Activated naive CD4-positive, alpha-beta T cell treated with anti-CD3 and anti-CD28 coated beads for 36 hours (primary cell): ENCODE measurements around the gene EHBP1. TPM values are rescaled to one million over a fixed set of nuclear protein-coding genes. Genes with fewer than 3 reads are reported as not detected.
A peak's percentile ranks its signal among the peaks of the same experiment; 100 is the strongest.

ENCODE experiments used
- CTCF ChIA-PET: fragments of 350-600 bp; sonication (Branson Sonifier 250); formaldehyde crosslinking; loops from one replicate; lab custom pipeline; 2021; ENCODE audit warnings: antibody characterized with exemption; lab: Charles Lee
- DNase-seq: peaks from one replicate; pipeline ENCODE4 v3.0.0-alpha.2; 2020
- H3K27ac Mint-ChIP-seq: one replicate; pipeline ENCODE4 v1.8.0; 2021; ENCODE audit warnings: mild to moderate bottlenecking, mixed read lengths
- H3K27me3 Mint-ChIP-seq: one replicate; pipeline ENCODE4 v1.8.0; 2021; ENCODE audit warnings: low read depth, mixed read lengths
- H3K36me3 Mint-ChIP-seq: one replicate; pipeline ENCODE4 v1.8.0; 2021; ENCODE audit warnings: low read depth, mixed read lengths
- H3K4me1 Mint-ChIP-seq: one replicate; pipeline ENCODE4 v1.8.0; 2021; ENCODE audit warnings: low read depth, mixed read lengths
- H3K4me3 Mint-ChIP-seq: one replicate; pipeline ENCODE4 v1.8.0; 2021; ENCODE audit warnings: mild to moderate bottlenecking, moderate library complexity, mixed read lengths
- H3K9me3 Mint-ChIP-seq: one replicate; pipeline ENCODE4 v1.8.0; 2021; ENCODE audit warnings: mixed read lengths
- intact Hi-C: fragments of 100-400 bp; cut with micrococcal nuclease; formaldehyde crosslinking; loops from one replicate; pipeline ENCODE4 v1.15.1; 2023
- total RNA-seq, 2 experiments: library from RNA; stranded (reverse); gene quantifications; one replicate each; pipeline ENCODE4 v1.2.3, GENCODE V29; 2021

The EHBP1 gene
- total RNA-seq, 2 experiments from 2014 or later: 17.4 to 17.5 TPM

- no peaks in the 10 kb centered on the region for H3K9me3 Mint-ChIP-seq
- peaks cover 5% of the 10 kb centered on the region for H3K36me3 Mint-ChIP-seq
- peaks cover 61% of the 10 kb centered on the region for H3K4me1 Mint-ChIP-seq
- peak; percentile 55 for DNase-seq
- CTCF ChIA-PET: no interaction called here
- intact Hi-C loops: loop anchor here (1.0 to 10.0 kb wide), 6 partner anchors 8 to 792 kb away; partner anchors contain the start of genes EHBP1, TMEM17 and UGP2
- H3K27me3 Mint-ChIP-seq: peaks cover 79% of the 10 kb centered on the region
- peak within 1 kb of the TSS; percentile 80 for H3K4me3 Mint-ChIP-seq
- H3K27ac Mint-ChIP-seq: no peak within 1 kb of the TSS
Measured at GRCh38 chr2:63050334-63051041, 345.0 kb downstream of the EHBP1 start, which contains the start of gene OTX1. TSS of gene OTX1 (plus strand) at chr2:63050830. CDS start at chr2:63052991, 2,161 bp downstream.

DNA sequence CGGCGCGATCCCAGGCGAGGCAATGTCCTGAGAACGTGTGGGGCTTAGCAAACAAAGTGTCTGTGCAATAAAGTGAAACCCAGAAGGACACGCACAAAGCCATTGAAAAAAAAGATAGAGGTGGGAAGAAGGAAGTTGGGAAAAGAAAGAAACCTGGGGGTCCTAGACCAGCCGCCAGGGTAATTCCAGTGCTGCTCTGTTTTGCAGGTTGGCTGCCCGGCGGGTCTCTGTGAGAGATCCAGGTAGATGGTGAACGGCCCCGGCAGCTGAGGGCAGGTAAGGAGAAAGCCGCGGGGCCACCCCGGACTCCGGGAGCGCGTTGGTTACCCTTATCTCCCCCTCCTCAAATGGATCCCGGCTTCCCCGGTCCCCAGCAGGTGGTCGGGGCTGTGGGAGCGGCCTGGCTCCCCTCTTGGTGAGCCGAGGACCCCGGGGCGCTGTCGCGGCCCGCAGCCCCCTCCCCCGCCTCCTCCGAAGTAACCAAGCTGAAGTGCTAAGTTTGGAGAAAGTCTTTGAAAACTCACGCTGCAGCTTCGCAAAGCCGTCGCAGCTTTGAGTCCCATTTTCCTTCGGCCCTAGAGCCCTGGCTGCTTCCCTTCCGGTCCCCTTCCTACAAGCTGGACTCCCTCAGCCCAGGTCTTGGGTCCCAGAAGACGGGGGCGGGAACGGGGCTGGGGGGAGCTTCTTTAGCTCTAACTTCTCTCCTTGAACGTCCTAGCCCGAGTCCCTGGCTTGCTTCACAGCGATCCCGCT is 345.7 kb downstream of the EHBP1 start:
- no peaks in the 10 kb centered on the region for H3K9me3 Mint-ChIP-seq
- peaks cover 81% of the 10 kb centered on the region for H3K27me3 Mint-ChIP-seq
- peaks cover 68% of the 10 kb centered on the region for H3K4me1 Mint-ChIP-seq
- intact Hi-C loops: loop anchor here (2.0 to 10.0 kb wide), 5 partner anchors 346 to 791 kb away; partner anchors contain the start of genes EHBP1, TMEM17 and UGP2
- DNase-seq: peak; percentile 8
- no peak overlapping the region for H3K27ac Mint-ChIP-seq
- CTCF ChIA-PET: interaction anchor here (0.6 kb wide), 1 partner anchor 224 kb away, joined by 3 read pairs; no protein-coding TSS in a partner anchor
- peak overlapping the region; percentile 75 for H3K4me3 Mint-ChIP-seq
- H3K36me3 Mint-ChIP-seq: no peaks in the 10 kb centered on the region

DNA sequence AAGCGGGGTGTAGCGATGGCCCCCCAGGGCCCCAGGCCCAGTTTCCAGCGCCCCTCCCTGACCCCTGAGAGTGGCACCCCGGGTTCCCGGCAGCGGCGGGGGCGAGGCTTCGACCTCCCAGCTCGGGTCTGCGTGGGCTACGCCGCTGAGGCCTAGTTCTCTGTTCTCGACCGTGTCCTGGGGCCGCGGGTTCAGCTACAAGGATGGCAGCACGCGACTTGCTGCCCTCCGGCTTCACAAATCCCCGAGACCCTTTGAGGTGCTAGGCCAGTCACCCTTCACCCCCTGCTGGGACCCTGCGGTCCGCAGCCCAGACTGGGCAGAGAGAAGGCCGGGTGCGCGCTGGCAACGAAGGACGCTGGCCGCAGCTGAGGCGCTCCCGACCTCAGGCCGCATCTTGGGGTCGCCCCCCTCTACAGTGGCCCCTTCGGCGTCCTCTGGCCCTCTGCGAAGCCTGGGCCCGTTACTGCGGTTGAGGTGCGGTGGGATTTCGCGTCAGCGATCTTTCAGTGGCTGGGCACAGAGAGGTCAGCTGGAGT is 346.4 kb downstream of the EHBP1 start:
- Mint-ChIP-seq H3K27me3 (peaks cover 81% of the 10 kb centered on the region), H3K27ac (no peak overlapping the region), H3K36me3 (no peaks in the 10 kb centered on the region), H3K4me1 (peaks cover 71% of the 10 kb centered on the region), H3K4me3 (peak overlapping the region; percentile 46), H3K9me3 (no peaks in the 10 kb centered on the region)
- no peak for DNase-seq
- intact Hi-C loops: loop anchor here (2.0 to 10.0 kb wide), 5 partner anchors 347 to 790 kb away; partner anchors contain the start of genes EHBP1, TMEM17 and UGP2
- CTCF ChIA-PET: interaction anchor here (0.6 kb wide), 1 partner anchor 223 kb away, joined by 3 read pairs; no protein-coding TSS in a partner anchor

GRCh38 chr2:63052411-63053080 is 347.0 kb downstream of the EHBP1 start:
- Mint-ChIP-seq H3K9me3 (no peaks in the 10 kb centered on the region), H3K4me1 (peaks cover 70% of the 10 kb centered on the region), H3K4me3 (peak overlapping the region; percentile 46), H3K36me3 (no peaks in the 10 kb centered on the region), H3K27ac (no peak overlapping the region), H3K27me3 (peaks cover 82% of the 10 kb centered on the region)
- intact Hi-C loops: loop anchor here (5.0 to 10.0 kb wide), 4 partner anchors 545 to 790 kb away; partner anchors contain the start of genes TMEM17 and UGP2
- CTCF ChIA-PET: no interaction called here
- no peak for DNase-seq

DNA sequence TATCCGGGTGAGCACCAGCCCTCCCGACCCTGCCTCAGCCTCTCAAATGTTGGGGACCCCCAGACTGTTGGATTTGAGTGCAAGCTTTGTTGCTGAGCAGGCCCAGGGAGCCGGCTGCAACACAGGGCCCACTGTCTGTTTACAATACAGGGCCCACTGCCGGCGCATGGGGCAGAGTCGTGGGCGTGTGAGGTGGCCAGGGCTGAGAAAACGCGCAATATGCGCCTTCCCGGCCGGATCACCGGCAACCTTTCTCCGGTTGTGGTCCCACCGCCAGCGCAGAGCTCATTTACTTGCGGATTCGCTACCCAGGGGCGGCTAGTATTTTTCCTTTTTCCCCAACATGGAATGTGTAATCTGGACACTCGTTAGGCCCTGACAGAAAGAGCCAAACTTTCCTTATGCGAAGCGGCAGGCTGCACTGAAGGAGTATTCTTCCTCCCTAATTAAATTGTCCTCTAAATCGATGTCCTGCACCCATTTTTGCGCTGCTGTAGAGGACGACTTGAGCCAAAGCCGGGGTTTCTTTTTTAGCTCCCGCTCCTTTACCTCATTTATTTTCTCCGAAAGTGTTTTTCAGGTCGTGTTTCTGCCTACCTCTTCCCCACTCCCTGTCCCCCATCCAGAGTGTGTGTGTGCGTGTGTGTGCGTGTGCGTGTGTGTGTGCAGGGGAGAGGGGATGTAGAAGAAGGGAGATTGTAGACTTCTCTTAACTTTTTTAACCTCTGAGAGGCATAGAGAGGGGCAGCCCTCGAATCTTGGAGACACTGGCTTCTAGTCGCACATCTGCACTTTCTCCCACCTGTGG is 347.8 kb downstream of the EHBP1 start:
- Mint-ChIP-seq H3K27me3 (peaks cover 84% of the 10 kb centered on the region), H3K4me3 (peak overlapping the region; percentile 32), H3K9me3 (no peaks in the 10 kb centered on the region), H3K36me3 (no peaks in the 10 kb centered on the region), H3K4me1 (peaks cover 72% of the 10 kb centered on the region), H3K27ac (no peak overlapping the region)
- DNase-seq: no peak
- CTCF ChIA-PET: no interaction called here
- intact Hi-C loops: loop anchor here (5.0 to 10.0 kb wide), 4 partner anchors 546 to 789 kb away; partner anchors contain the start of genes TMEM17 and UGP2

- H3K36me3 Mint-ChIP-seq: no peaks in the 10 kb centered on the region
- peaks cover 82% of the 10 kb centered on the region for H3K27me3 Mint-ChIP-seq
- peak; percentile 33 for DNase-seq
- peak overlapping the region; percentile 57 for H3K4me3 Mint-ChIP-seq
- H3K4me1 Mint-ChIP-seq: peaks cover 70% of the 10 kb centered on the region
- intact Hi-C loops: loop anchor here (2.0 to 10.0 kb wide), 5 partner anchors 535 to 788 kb away; partner anchors contain the start of genes MDH1, TMEM17, UGP2 and WDPCP
- H3K9me3 Mint-ChIP-seq: no peaks in the 10 kb centered on the region
- CTCF ChIA-PET: interaction anchor here (1.4 kb wide), 1 partner anchor 371 kb away, joined by 4 read pairs; no protein-coding TSS in a partner anchor
- no peak overlapping the region for H3K27ac Mint-ChIP-seq
Measured at GRCh38 chr2:63053889-63054602, 348.5 kb downstream of the EHBP1 start.

DNA sequence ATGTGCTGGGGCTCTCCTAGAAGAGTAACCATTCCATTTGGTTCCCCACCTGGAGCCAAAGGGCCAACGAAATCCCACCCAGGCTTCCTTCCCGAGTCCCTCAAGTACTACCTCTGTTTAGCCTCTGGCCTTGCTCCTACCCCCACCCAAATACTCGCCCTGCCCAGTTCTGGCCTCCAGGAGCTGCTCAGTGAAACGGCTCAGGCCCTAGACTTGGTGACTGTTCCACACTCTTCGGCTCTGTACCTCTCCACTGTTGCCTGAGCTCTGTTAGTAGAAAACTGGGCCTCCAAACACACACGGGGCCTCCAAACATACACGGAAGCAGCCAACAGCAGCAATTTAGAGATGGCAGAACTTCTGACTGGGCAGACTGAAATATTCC is 349.3 kb downstream of the EHBP1 start:
- Mint-ChIP-seq H3K27ac (no peak overlapping the region), H3K36me3 (no peaks in the 10 kb centered on the region), H3K27me3 (peaks cover 79% of the 10 kb centered on the region), H3K9me3 (no peaks in the 10 kb centered on the region), H3K4me1 (peaks cover 66% of the 10 kb centered on the region), H3K4me3 (peak overlapping the region; percentile 57)
- CTCF ChIA-PET: interaction anchor here (1.4 kb wide), 1 partner anchor 370 kb away, joined by 4 read pairs; no protein-coding TSS in a partner anchor
- intact Hi-C loops: loop anchor here (2.0 to 10.0 kb wide), 6 partner anchors 367 to 787 kb away; partner anchors contain the start of genes MDH1, TMEM17, UGP2 and WDPCP
- peak; percentile 7 for DNase-seq

- Mint-ChIP-seq H3K27ac (no peak overlapping the region), H3K4me1 (peaks cover 69% of the 10 kb centered on the region), H3K9me3 (no peaks in the 10 kb centered on the region), H3K27me3 (peaks cover 82% of the 10 kb centered on the region), H3K36me3 (no peaks in the 10 kb centered on the region), H3K4me3 (peak overlapping the region; percentile 57)
- CTCF ChIA-PET: interaction anchor here (1.4 kb wide), 1 partner anchor 370 kb away, joined by 4 read pairs; no protein-coding TSS in a partner anchor
- intact Hi-C loops: loop anchor here (2.0 to 10.0 kb wide), 3 partner anchors 367 to 751 kb away; partner anchors contain the start of genes MDH1 and WDPCP
- peak; percentile 12 for DNase-seq
Measured at GRCh38 chr2:63055226-63056106, 350.0 kb downstream of the EHBP1 start.

- Mint-ChIP-seq H3K4me1 (peaks cover 66% of the 10 kb centered on the region), H3K27ac (no peak overlapping the region), H3K36me3 (no peaks in the 10 kb centered on the region), H3K27me3 (peaks cover 79% of the 10 kb centered on the region), H3K4me3 (peak overlapping the region; percentile 30), H3K9me3 (no peaks in the 10 kb centered on the region)
- peak; percentile 37 for DNase-seq
- CTCF ChIA-PET: no interaction called here
- intact Hi-C loops: loop anchor here (5.0 to 10.0 kb wide), 2 partner anchors 366 to 752 kb away; no protein-coding TSS in a partner anchor
Measured at GRCh38 chr2:63056107-63057050, 350.9 kb downstream of the EHBP1 start.
